Measurements from ENCODE around the gene IL32.

IL32 gene

DNA sequence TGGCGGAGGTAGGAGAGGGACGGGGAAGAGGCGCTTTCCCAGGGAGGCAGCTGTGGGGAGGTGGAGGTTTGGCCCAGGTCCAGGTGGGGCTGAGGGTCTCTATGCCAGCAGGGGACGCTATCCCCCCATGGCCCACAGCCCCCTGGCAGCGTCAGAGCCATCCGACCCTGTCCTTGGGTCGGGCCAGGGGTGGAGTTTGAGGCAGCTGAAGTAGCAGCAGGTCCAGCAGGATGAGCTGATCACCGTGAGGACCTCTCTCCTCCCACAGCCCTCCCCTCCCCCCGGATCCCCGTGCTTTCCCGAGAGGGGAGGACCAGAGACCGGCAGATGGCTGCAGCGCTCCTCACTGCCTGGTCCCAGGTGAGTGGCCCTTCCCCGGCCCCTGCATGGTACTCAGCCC, 50.1 kb downstream of the IL32 start:
- DNase-seq (ENCODE audit: low read depth), result no peak

DNA sequence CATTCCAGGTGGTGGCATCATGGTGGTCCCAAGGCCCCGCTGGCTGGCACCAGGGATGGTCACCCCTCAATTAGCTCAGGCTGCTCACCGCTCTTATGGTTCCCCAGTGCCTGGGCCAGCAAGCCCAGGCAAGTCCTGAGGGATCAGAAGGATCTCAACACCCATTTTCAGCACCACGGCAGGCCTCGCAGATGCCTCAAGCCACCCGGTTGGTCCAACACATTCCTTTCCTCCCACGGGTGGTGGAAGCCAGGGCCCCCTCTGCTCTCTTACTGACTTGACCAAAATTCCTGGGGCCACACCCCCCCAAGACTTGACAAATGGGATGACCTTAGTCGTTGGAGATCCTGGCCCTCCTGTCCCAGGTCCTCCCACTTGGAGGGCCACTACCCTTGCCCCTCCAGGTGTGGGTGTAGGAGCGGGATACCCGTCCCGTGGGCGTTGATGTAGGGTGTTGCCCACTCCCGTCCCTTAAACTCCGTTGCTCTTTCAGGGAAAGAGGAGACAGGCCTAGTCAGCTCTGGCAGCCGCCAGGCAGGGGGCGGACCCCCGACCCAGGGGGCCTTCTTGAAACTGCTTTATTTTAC, 52.9 kb downstream of the IL32 start:
- no peak for DNase-seq (ENCODE audit: low read depth)

DNA sequence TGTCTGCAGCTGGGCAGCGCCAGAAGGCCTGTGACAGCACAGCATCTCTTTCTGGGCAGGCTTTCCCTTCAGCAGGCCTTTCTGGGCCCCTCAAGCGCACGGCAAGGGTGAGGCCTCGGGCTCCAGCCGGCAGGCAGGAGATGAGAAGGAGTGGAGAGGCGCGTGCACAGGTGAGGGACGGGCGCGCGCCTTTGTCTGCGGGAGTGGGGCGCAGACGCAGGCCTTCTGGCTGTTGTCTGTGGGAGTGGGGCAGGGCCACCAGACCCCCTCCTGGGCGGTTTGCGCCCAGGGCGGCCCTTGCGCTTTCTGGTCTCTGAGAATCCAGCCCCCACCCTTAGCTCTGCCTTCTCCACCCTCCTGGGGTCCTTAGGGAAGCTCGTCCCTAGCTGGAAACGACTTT, 53.4 kb downstream of the IL32 start:
- DNase-seq (ENCODE audit: low read depth), result no peak

Data from stimulated activated CD8-positive, alpha-beta memory T cell treated with anti-CD3 and anti-CD28 coated beads, Interleukin-12 subunit alpha, Interleukin-12 subunit beta, amount 100 ng/mL, for 1 hour (primary cell).